HG03442 (cell line): Measurements from ENCODE around the gene MTX3.

Source experiments
- ATAC-seq: cut with Tn5 transposase; IDR thresholded peaks from one replicate; pipeline ENCODE4 v1.9.1; 2021; ENCODE audit warnings: mild to moderate bottlenecking, moderate library complexity; ENCODE audit not compliant: unreplicated experiment

Gene MTX3

GRCh38 chr5:79936002-79936645 is 54.9 kb downstream of the MTX3 start:
- ATAC-seq, result no peak

GRCh38 chr5:79934681-79935080 is 56.4 kb downstream of the MTX3 start:
- ATAC-seq, result no peak

- ATAC-seq, result no peak
Observed at GRCh38 chr5:79932510-79933504, 58.3 kb downstream of the MTX3 start.

GRCh38 chr5:79931866-79932265 is 59.2 kb downstream of the MTX3 start:
- no peak for ATAC-seq

- ATAC-seq, result no peak
Observed at GRCh38 chr5:79931409-79931808, 59.7 kb downstream of the MTX3 start.

- no peak for ATAC-seq
Observed at GRCh38 chr5:79929095-79929494, 62.0 kb downstream of the MTX3 start.
